ENCODE results near the gene PEX5L. TPM values are rescaled to one million over a fixed set of nuclear protein-coding genes. Genes with fewer than 3 reads are reported as not detected.

PEX5L gene
- total RNA-seq, 1 experiment from 2014 or later: not detected

- TF ChIP-seq CEBPB (IDR thresholded peaks at IDR 0.05; ENCODE audit: low read depth) (no peak), ELF1 (IDR thresholded peaks at IDR 0.05; ENCODE audit: borderline replicate concordance, low read depth) (no peak), JUND (IDR thresholded peaks at IDR 0.05) (no peak), ZNF274 (IDR thresholded peaks at IDR 0.05; ENCODE audit: low read depth, low read length) (no peak), POLR2A (IDR thresholded peaks at IDR 0.05; ENCODE audit: borderline replicate concordance, extremely low read depth, insufficient read depth, insufficient read length) (no peak), EZH2 (IDR thresholded peaks at IDR 0.05) (no peak), EGR1 (IDR thresholded peaks at IDR 0.05; ENCODE audit: low read depth) (no peak), ZFX (IDR thresholded peaks at IDR 0.05) (no peak), SP1 (IDR thresholded peaks at IDR 0.05; ENCODE audit: low read depth) (no peak), EZH2phosphoT487 (IDR thresholded peaks at IDR 0.05; ENCODE audit: borderline replicate concordance) (no peak), MAX (IDR thresholded peaks at IDR 0.05) (no peak), SIN3A (IDR thresholded peaks at IDR 0.05; ENCODE audit: low read depth) (no peak), TCF7L2 (IDR thresholded peaks at IDR 0.05; ENCODE audit: borderline replicate concordance, extremely low read depth, insufficient read depth, insufficient read length) (no peak), FOSL1 (IDR thresholded peaks at IDR 0.05; ENCODE audit: low read depth) (no peak), ATF3 (IDR thresholded peaks at IDR 0.05) (no peak), YY1 (IDR thresholded peaks at IDR 0.05; ENCODE audit: extremely low read depth, insufficient replicate concordance, low read depth, low read length) (no peak), RAD21 (IDR thresholded peaks at IDR 0.05; ENCODE audit: low read depth) (no peak)
- peaks cover 52% of the 10 kb centered on the region for H3K27me3 ChIP-seq (ENCODE audit: insufficient read depth, low read length)
- H3K4me1 ChIP-seq (ENCODE audit: control insufficient read depth in 1 of 2, insufficient read depth in 2 of 2, low read length in 2 of 2): no peaks in the 10 kb centered on the region
- H4K20me1 ChIP-seq (ENCODE audit: insufficient read depth): no peaks in the 10 kb centered on the region
- H3K9me3 ChIP-seq (ENCODE audit: control insufficient read depth in 1 of 2, insufficient read depth in 1 of 2, low read depth in 1 of 2, low read length in 2 of 2): no peaks in the 10 kb centered on the region
- DNase-seq (ENCODE audit: low read depth, low spot score): no peak
- no peak overlapping the region for H2AFZ ChIP-seq (ENCODE audit: low read depth, low read length, poor library complexity, severe bottlenecking)
- BruUV-seq (replicated peaks): no TSS peak
- no peak overlapping the region for H3K4me3 ChIP-seq (replicated peaks in 1 of 2; ENCODE audit: low read depth in 1 of 2, low read length in 2 of 2)
- H3K4me2 ChIP-seq (ENCODE audit: low read length): no peak overlapping the region
- no peaks in the 10 kb centered on the region for H3K9me2 ChIP-seq (ENCODE audit: insufficient read depth)
- no peak overlapping the region for H3K27ac ChIP-seq (ENCODE audit: low read depth, low read length)
- H3K36me3 ChIP-seq (ENCODE audit: control insufficient read depth in 1 of 2, insufficient read depth in 2 of 2, low read length in 2 of 2): no peaks in the 10 kb centered on the region
- CTCF ChIA-PET: no interaction called here
- RAD21 ChIA-PET (ENCODE audit: low non-redundant PET in 1 of 2, low total read pairs in 2 of 2, uncharacterized antibody in 2 of 2, unreplicated experiment in 2 of 2): no interaction called here
- H3K79me2 ChIP-seq (ENCODE audit: insufficient read depth, low read length): no peaks in the 10 kb centered on the region
- no peak for ATAC-seq
- no peak overlapping the region for H3K9ac ChIP-seq (ENCODE audit: low read length)
- POLR2A ChIA-PET: no interaction called here
- intact Hi-C loops (cut with micrococcal nuclease): no loop called here
These were observed 75.5 kb downstream of the PEX5L start for GRCh38 chr3:179961071-179961702.

Measured in HCT116 (cell line).